ENCODE results near the gene DYNLT3. TPM values are rescaled to one million over a fixed set of nuclear protein-coding genes. Genes with fewer than 3 reads are reported as not detected.
A peak's percentile ranks its signal among the peaks of the same experiment; 100 is the strongest.

The DYNLT3 gene
- polyA plus RNA-seq, 1 donor from 2014 or later = 2.4 TPM

DNA sequence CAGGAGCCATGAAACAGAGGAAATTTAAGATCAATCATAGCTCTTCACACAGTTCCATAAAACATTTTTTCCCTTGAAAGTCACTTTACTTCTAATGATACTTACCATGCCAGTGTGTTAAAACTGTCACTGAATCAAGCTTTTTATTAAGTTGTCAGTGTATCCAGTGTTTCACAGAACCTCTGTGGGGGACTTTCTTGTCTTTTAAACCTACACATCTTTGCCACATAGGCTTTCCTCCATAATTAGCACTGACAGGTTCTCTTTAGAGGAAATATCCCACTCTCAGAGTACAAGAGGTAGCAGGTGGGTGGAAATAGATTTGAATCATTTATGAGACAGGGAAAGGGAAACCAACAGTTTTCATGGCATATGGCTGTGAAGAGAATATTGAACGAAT, 25.8 kb upstream of the DYNLT3 start:
- peak; percentile 85 for TF ChIP-seq EP300 (conservative IDR thresholded peaks at IDR 0.05; ENCODE audit: poor library complexity, severe bottlenecking)
- no peak for TF ChIP-seq SMC3 (conservative IDR thresholded peaks at IDR 0.05; ENCODE audit: poor library complexity)
- TF ChIP-seq POLR2AphosphoS5 (IDR thresholded peaks at IDR 0.05) = peak; percentile 21
- no peak for TF ChIP-seq RAD21 (conservative IDR thresholded peaks at IDR 0.05)
- Histone ChIP-seq H3K4me3 (ENCODE audit: low read length) (no peak overlapping the region), H3K79me2 (replicated peaks; ENCODE audit: insufficient read depth, low read length) (no peaks in the 10 kb centered on the region), H3K27me3 (ENCODE audit: insufficient read depth, low read depth, low read length) (no peaks in the 10 kb centered on the region), H4K20me1 (ENCODE audit: insufficient read depth) (no peaks in the 10 kb centered on the region), H3K9ac (ENCODE audit: low read length) (no peak overlapping the region), H3K36me3 (ENCODE audit: insufficient read depth, low read length) (no peaks in the 10 kb centered on the region), H2AFZ (ENCODE audit: low read depth, low read length) (no peak overlapping the region), H3K4me2 (ENCODE audit: low read length) (no peak overlapping the region), H3K27ac (ENCODE audit: low read length) (peak overlapping the region; percentile 44), H3K9me2 (ENCODE audit: insufficient read depth, low read length) (no peaks in the 10 kb centered on the region), H3F3A (ENCODE audit: insufficient read depth, low read length, poor library complexity, severe bottlenecking) (no peaks in the 10 kb centered on the region), H3K9me3 (ENCODE audit: low read length) (no peaks in the 10 kb centered on the region)

DNA sequence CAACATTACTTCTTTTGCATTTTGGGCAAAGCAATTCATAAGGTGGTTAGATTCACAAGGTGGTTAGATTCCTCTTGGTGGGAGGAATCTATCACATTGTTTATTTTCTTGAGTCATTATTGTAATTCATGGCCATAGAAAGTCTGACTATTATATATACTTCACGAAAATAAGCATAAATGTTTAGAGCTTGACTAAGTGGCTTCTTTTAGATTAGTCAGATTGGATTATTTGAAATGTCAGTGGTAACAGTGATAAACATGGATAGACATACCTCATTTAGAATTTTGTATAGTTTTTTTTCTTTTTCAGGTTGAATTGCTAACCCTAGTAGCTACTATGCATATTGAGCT, 24.9 kb upstream of the DYNLT3 start:
- no peaks in the 10 kb centered on the region for H3K9me3 ChIP-seq (ENCODE audit: low read length)
- H2AFZ ChIP-seq (ENCODE audit: low read depth, low read length) = no peak overlapping the region
- H3K36me3 ChIP-seq (ENCODE audit: insufficient read depth, low read length) = no peaks in the 10 kb centered on the region
- H3K79me2 ChIP-seq (replicated peaks; ENCODE audit: insufficient read depth, low read length) = no peaks in the 10 kb centered on the region
- H3K9me2 ChIP-seq (ENCODE audit: insufficient read depth, low read length) = no peaks in the 10 kb centered on the region
- no peaks in the 10 kb centered on the region for H4K20me1 ChIP-seq (ENCODE audit: insufficient read depth)
- H3K27me3 ChIP-seq (ENCODE audit: insufficient read depth, low read depth, low read length) = no peaks in the 10 kb centered on the region
- H3K4me3 ChIP-seq (ENCODE audit: low read length) = no peak overlapping the region
- H3F3A ChIP-seq (ENCODE audit: insufficient read depth, low read length, poor library complexity, severe bottlenecking) = no peaks in the 10 kb centered on the region
- no peak overlapping the region for H3K9ac ChIP-seq (ENCODE audit: low read length)
- TF ChIP-seq MXI1 (conservative IDR thresholded peaks at IDR 0.05; ENCODE audit: poor library complexity, severe bottlenecking) (no peak), EP300 (conservative IDR thresholded peaks at IDR 0.05; ENCODE audit: poor library complexity, severe bottlenecking) (no peak), EZH2 (IDR thresholded peaks at IDR 0.05; ENCODE audit: borderline replicate concordance, insufficient read depth, low read length, poor library complexity, severe bottlenecking) (no peak), TAF1 (IDR thresholded peaks at IDR 0.05; ENCODE audit: low read depth) (no peak)
- H3K4me2 ChIP-seq (ENCODE audit: low read length) = no peak overlapping the region
- H3K27ac ChIP-seq (ENCODE audit: low read length) = peak overlapping the region; percentile 58

DNA sequence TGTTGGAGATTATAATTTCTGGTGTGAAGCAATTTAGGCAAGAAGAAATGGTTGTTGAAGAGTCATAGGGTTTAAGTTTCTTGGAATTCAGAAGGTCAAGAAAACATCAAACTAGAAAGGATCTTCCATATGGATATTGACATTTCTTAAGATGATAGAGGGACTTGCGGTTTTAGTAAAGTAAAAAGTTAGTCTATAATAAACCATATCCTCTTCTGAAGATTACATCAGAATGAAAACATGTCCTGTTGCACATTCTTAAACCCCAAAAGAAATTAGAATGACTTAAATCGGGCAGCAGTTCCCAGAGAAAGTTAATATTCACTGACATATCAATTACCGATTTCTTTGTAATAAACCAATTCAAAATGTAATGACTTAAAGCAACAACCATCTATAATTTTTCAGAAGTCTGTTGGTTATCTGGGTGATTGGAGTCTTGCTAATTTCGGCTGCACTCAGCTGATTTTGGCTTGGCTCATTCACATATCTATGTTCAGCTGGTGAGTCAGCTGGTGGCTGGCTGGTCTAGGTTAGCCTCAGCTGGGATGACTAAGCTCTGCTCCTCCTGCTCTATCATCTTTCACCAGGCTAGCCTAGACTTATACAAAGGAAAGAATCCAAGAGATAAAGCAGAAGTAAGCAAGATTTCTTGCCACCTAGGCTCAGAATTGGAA, 24.4 kb upstream of the DYNLT3 start:
- TF ChIP-seq EP300 (conservative IDR thresholded peaks at IDR 0.05; ENCODE audit: poor library complexity, severe bottlenecking) = no peak
- no peak for TF ChIP-seq SMC3 (conservative IDR thresholded peaks at IDR 0.05; ENCODE audit: poor library complexity)
- TF ChIP-seq EZH2 (IDR thresholded peaks at IDR 0.05; ENCODE audit: borderline replicate concordance, insufficient read depth, low read length, poor library complexity, severe bottlenecking) = no peak
- TF ChIP-seq TAF1 (IDR thresholded peaks at IDR 0.05; ENCODE audit: low read depth) = no peak
- no peak for TF ChIP-seq RAD21 (conservative IDR thresholded peaks at IDR 0.05)
- TF ChIP-seq, protein P1, sequence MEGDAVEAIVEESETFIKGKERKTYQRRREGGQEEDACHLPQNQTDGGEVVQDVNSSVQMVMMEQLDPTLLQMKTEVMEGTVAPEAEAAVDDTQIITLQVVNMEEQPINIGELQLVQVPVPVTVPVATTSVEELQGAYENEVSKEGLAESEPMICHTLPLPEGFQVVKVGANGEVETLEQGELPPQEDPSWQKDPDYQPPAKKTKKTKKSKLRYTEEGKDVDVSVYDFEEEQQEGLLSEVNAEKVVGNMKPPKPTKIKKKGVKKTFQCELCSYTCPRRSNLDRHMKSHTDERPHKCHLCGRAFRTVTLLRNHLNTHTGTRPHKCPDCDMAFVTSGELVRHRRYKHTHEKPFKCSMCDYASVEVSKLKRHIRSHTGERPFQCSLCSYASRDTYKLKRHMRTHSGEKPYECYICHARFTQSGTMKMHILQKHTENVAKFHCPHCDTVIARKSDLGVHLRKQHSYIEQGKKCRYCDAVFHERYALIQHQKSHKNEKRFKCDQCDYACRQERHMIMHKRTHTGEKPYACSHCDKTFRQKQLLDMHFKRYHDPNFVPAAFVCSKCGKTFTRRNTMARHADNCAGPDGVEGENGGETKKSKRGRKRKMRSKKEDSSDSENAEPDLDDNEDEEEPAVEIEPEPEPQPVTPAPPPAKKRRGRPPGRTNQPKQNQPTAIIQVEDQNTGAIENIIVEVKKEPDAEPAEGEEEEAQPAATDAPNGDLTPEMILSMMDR (IDR thresholded peaks at IDR 0.05; ENCODE audit: poor library complexity, severe bottlenecking) = no peak
- no peak for TF ChIP-seq POLR2AphosphoS5 (IDR thresholded peaks at IDR 0.05)
- TF ChIP-seq, protein P2, sequence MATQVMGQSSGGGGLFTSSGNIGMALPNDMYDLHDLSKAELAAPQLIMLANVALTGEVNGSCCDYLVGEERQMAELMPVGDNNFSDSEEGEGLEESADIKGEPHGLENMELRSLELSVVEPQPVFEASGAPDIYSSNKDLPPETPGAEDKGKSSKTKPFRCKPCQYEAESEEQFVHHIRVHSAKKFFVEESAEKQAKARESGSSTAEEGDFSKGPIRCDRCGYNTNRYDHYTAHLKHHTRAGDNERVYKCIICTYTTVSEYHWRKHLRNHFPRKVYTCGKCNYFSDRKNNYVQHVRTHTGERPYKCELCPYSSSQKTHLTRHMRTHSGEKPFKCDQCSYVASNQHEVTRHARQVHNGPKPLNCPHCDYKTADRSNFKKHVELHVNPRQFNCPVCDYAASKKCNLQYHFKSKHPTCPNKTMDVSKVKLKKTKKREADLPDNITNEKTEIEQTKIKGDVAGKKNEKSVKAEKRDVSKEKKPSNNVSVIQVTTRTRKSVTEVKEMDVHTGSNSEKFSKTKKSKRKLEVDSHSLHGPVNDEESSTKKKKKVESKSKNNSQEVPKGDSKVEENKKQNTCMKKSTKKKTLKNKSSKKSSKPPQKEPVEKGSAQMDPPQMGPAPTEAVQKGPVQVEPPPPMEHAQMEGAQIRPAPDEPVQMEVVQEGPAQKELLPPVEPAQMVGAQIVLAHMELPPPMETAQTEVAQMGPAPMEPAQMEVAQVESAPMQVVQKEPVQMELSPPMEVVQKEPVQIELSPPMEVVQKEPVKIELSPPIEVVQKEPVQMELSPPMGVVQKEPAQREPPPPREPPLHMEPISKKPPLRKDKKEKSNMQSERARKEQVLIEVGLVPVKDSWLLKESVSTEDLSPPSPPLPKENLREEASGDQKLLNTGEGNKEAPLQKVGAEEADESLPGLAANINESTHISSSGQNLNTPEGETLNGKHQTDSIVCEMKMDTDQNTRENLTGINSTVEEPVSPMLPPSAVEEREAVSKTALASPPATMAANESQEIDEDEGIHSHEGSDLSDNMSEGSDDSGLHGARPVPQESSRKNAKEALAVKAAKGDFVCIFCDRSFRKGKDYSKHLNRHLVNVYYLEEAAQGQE (IDR thresholded peaks at IDR 0.05; ENCODE audit: borderline replicate concordance) = no peak
- TF ChIP-seq MXI1 (conservative IDR thresholded peaks at IDR 0.05; ENCODE audit: poor library complexity, severe bottlenecking) = no peak
- no peaks in the 10 kb centered on the region for H4K20me1 ChIP-seq (ENCODE audit: insufficient read depth)
- H3K9me3 ChIP-seq (ENCODE audit: low read length) = no peaks in the 10 kb centered on the region
- no peak overlapping the region for H3K4me3 ChIP-seq (ENCODE audit: low read length)
- H3K79me2 ChIP-seq (replicated peaks; ENCODE audit: insufficient read depth, low read length) = no peaks in the 10 kb centered on the region
- no peaks in the 10 kb centered on the region for H3K36me3 ChIP-seq (ENCODE audit: insufficient read depth, low read length)
- no peaks in the 10 kb centered on the region for H3K27me3 ChIP-seq (ENCODE audit: insufficient read depth, low read depth, low read length)
- no peak overlapping the region for H3K27ac ChIP-seq (ENCODE audit: low read length)
- H3F3A ChIP-seq (ENCODE audit: insufficient read depth, low read length, poor library complexity, severe bottlenecking) = no peaks in the 10 kb centered on the region
- no peaks in the 10 kb centered on the region for H3K9me2 ChIP-seq (ENCODE audit: insufficient read depth, low read length)
- no peak overlapping the region for H3K4me2 ChIP-seq (ENCODE audit: low read length)
- H3K9ac ChIP-seq (ENCODE audit: low read length) = no peak overlapping the region
- H2AFZ ChIP-seq (ENCODE audit: low read depth, low read length) = no peak overlapping the region

Data from neural cell (in vitro differentiated cells).